OCI-M2 (cell line): Measurements from ENCODE around the gene CRHBP.
A peak's percentile ranks its signal among the peaks of the same experiment; 100 is the strongest.
"Not testable (repeated sequence)": the region's sequence is repeated elsewhere in the genome, so short reads cannot be mapped to it uniquely, and the experiment has no call there.

Experiments
- DNase-seq: peaks from one replicate; lab custom pipeline; 2025; ENCODE audit not compliant: unreplicated experiment; lab: John Stamatoyannopoulos, UW

Gene CRHBP

GRCh38 chr5:76952795-76953536, at the start of gene CRHBP:
CRHBP (plus strand) TSS chr5:76953045; CDS start chr5:76953135, 90 bp downstream.
- no peak for DNase-seq

- DNase-seq: no peak
These were observed 44.7 kb upstream of the CRHBP start for GRCh38 chr5:76908166-76908565.

GRCh38 chr5:76910344-76910933, 42.4 kb upstream of the CRHBP start:
- DNase-seq: not testable (repeated sequence)

GRCh38 chr5:76914671-76915070, 38.2 kb upstream of the CRHBP start:
- DNase-seq: not testable (repeated sequence)

- DNase-seq: no peak
These were observed 34.3 kb upstream of the CRHBP start for GRCh38 chr5:76918539-76918938.

- DNase-seq: no peak
These were observed 32.4 kb upstream of the CRHBP start for GRCh38 chr5:76920491-76920890.

GRCh38 chr5:76926329-76927105, 26.3 kb upstream of the CRHBP start:
- no peak for DNase-seq

- DNase-seq: no peak
These were observed 24.9 kb upstream of the CRHBP start for GRCh38 chr5:76927961-76928360.

- no peak for DNase-seq
These were observed 22.8 kb upstream of the CRHBP start for GRCh38 chr5:76930083-76930482.

GRCh38 chr5:76938177-76938576, 14.7 kb upstream of the CRHBP start:
- no peak for DNase-seq

- no peak for DNase-seq
These were observed 11.8 kb upstream of the CRHBP start for GRCh38 chr5:76941000-76941399.

- no peak for DNase-seq
These were observed 11.4 kb upstream of the CRHBP start for GRCh38 chr5:76941442-76941841.

- DNase-seq: no peak
These were observed 10.3 kb upstream of the CRHBP start for GRCh38 chr5:76942581-76942980.

GRCh38 chr5:76943006-76943405, 9.8 kb upstream of the CRHBP start:
- no peak for DNase-seq

- no peak for DNase-seq
These were observed 8.2 kb upstream of the CRHBP start for GRCh38 chr5:76944638-76945037.

GRCh38 chr5:76945238-76945637, 7.6 kb upstream of the CRHBP start:
- not testable (repeated sequence) for DNase-seq

GRCh38 chr5:76946090-76946489, 6.8 kb upstream of the CRHBP start:
- no peak for DNase-seq

- peak; percentile 39 for DNase-seq
These were observed 5.8 kb upstream of the CRHBP start for GRCh38 chr5:76947082-76947503.

GRCh38 chr5:76953551-76954382, 922 bp downstream of the CRHBP start:
- DNase-seq: no peak

GRCh38 chr5:76954383-76954763, 1.5 kb downstream of the CRHBP start:
- no peak for DNase-seq

GRCh38 chr5:76956033-76956432, 3.2 kb downstream of the CRHBP start:
- DNase-seq: no peak
